Psoas muscle (tissue), 8 donors: Measurements from ENCODE around the gene PVR. TPM values are rescaled to one million over a fixed set of nuclear protein-coding genes. Genes with fewer than 3 reads are reported as not detected.
A peak's percentile ranks its signal among the peaks of the same experiment; 100 is the strongest.

ENCODE experiments used
- ATAC-seq, 4 donors: fragments of 200-7000 bp; cut with Tn5 transposase; one replicate each; pipeline ENCODE4 v1.9.1; 2020; ENCODE audit warnings: moderate library complexity in 3 of 4, mild to moderate bottlenecking in 2 of 4
- DNase-seq, 2 donors: peaks; one replicate each; pipeline ENCODE4 v3.0.0-alpha.2; 2020
- H3K27ac ChIP-seq: fragments of 200-600 bp; one replicate; pipeline ENCODE4 v1.8.0; 2022
- H3K27me3 ChIP-seq, 3 donors: fragments of 200-600 bp in 1 of 3; one replicate each; pipeline versions ENCODE4 v1.6.1 to v1.8.0; 2013 to 2022; ENCODE audit warnings: low read length in 2 of 3, mild to moderate bottlenecking in 2 of 3, moderate library complexity in 1 of 3; ENCODE audit not compliant: insufficient read depth in 3 of 3
- H3K36me3 ChIP-seq, 2 donors: fragments of 200-600 bp in 1 of 2; one replicate each; pipeline versions ENCODE4 v1.6.1 to v1.8.0; 2013 to 2022; ENCODE audit warnings: low read depth in 1 of 2, mild to moderate bottlenecking in 1 of 2, moderate library complexity in 1 of 2; ENCODE audit not compliant: insufficient read depth in 1 of 2
- H3K4me1 ChIP-seq: fragments of 200-600 bp; one replicate; pipeline ENCODE4 v1.8.0; 2022
- H3K4me3 ChIP-seq: fragments of 200-600 bp; one replicate; pipeline ENCODE4 v1.8.0; 2022; ENCODE audit warnings: mild to moderate bottlenecking
- H3K9me3 ChIP-seq: fragments of 200-600 bp; one replicate; pipeline ENCODE4 v1.8.0; 2022
- CTCF ChIP-seq: fragments of 200-600 bp; IDR thresholded peaks from one replicate; pipeline ENCODE4 v1.8.0; 2022; ENCODE audit warnings: antibody characterized with exemption
- WGBS, 3 donors: extraction: QIAGEN DNeasy Blood & Tissue Kit; methylation state at CpG; one replicate each; pipeline versions ENCODE4 v1.1.6 to v1.1.7; 2013; 5-methylcytosine and 5-hydroxymethylcytosine counted together
- intact Hi-C, 2 donors: fragments of 100-400 bp; cut with DNase I; formaldehyde crosslinking; loops; one replicate each; pipeline versions ENCODE4 v1.11.0 to v1.14.2; 2022
- polyA plus RNA-seq, 3 donors: library from polyadenylated mRNA; stranded (reverse); fragments of 200-250 nt; gene quantifications; one replicate each; pipeline ENCODE4 v1.2.3, GENCODE V29; 2013
- total RNA-seq, 4 donors: library from RNA; stranded (reverse); fragmentation: NEBNext Ultra II Directional in 2 of 4; extraction: Animal tissue kit (Norgen Biotek cat#: 25700) in 2 of 4; gene quantifications; one replicate each; pipeline versions ENCODE4 v1.2.1 to v1.2.4, GENCODE V29; 2021 to 2023
- donor health status: healthy with polysubstance abuse.
- donor health status: DM: no; HTN: no; CAD: no; lungs with moderate emphysema.
- donor health status: Bipolar disorder and iron deficiency.
- donor health status: healthy.
- donor health status: DM: yes; HTN: yes; CAD: no.
- donor health status: DM: no; HTN: no; CAD: no.
- donor health status: DM: no; HTN: no; CAD: no.
- donor health status: DM: yes; HTN: yes; CAD: no.

PVR gene
- total and polyA plus RNA-seq, 7 donors = 21.0 to 117 (median 44.4) TPM

GRCh38 chr19:44672226-44672625 lies 28.5 kb downstream of the PVR start:
- WGBS, 3 donors = 73 to 89% (median 81%) methylated on average over 1 of the region's 1 CpG
- no peak overlapping the region for H3K27ac ChIP-seq
- intact Hi-C loops = no loop called here
- no peaks in the 10 kb centered on the region for H3K4me1 ChIP-seq
- TF ChIP-seq CTCF = no peak
- no peak for DNase-seq
- no peaks in the 10 kb centered on the region for H3K9me3 ChIP-seq
- H3K27me3 ChIP-seq = no peaks in the 10 kb centered on the region
- peak in 1 of 4 donors; percentile 18 for ATAC-seq
- H3K36me3 ChIP-seq = peaks cover 2 to 41% of the 10 kb centered on the region in 2 donors
- no peak overlapping the region for H3K4me3 ChIP-seq

- no peak for TF ChIP-seq CTCF
- no peaks in the 10 kb centered on the region for H3K9me3 ChIP-seq
- H3K4me3 ChIP-seq = no peak overlapping the region
- no peaks in the 10 kb centered on the region for H3K4me1 ChIP-seq
- intact Hi-C loops = no loop called here
- WGBS, 3 donors = 81 to 96% (median 90%) methylated on average over 4 of the region's 4 CpGs
- ATAC-seq = no peak
- H3K36me3 ChIP-seq = peaks cover 2 to 53% of the 10 kb centered on the region in 2 donors
- H3K27ac ChIP-seq = no peak overlapping the region
- no peak for DNase-seq
- no peaks in the 10 kb centered on the region for H3K27me3 ChIP-seq
Measured at GRCh38 chr19:44673510-44673909, 29.8 kb downstream of the PVR start.

GRCh38 chr19:44675521-44675920 lies 31.8 kb downstream of the PVR start:
- H3K27me3 ChIP-seq = no peaks in the 10 kb centered on the region
- peaks cover 2 to 73% of the 10 kb centered on the region in 2 donors for H3K36me3 ChIP-seq
- TF ChIP-seq CTCF = no peak
- no peaks in the 10 kb centered on the region for H3K9me3 ChIP-seq
- WGBS, 3 donors = 87 to 95% (median 91%) methylated on average over 6 of the region's 6 CpGs
- DNase-seq = no peak
- H3K27ac ChIP-seq = no peak overlapping the region
- H3K4me3 ChIP-seq = no peak overlapping the region
- H3K4me1 ChIP-seq = no peaks in the 10 kb centered on the region
- no peak for ATAC-seq
- intact Hi-C loops = no loop called here

- Histone ChIP-seq H3K4me3 (no peak overlapping the region), H3K36me3 (peaks cover 5 to 90% of the 10 kb centered on the region in 2 donors), H3K27ac (no peak overlapping the region), H3K9me3 (no peaks in the 10 kb centered on the region), H3K4me1 (no peaks in the 10 kb centered on the region), H3K27me3 (no peaks in the 10 kb centered on the region)
- TF ChIP-seq CTCF = no peak
- ATAC-seq = no peak
- 60 to 70% (median 65%) methylated on average over 8 of the region's 8 CpGs for WGBS, 3 donors
- DNase-seq = no peak
- intact Hi-C loops = no loop called here
Measured at GRCh38 chr19:44677019-44677811, 33.5 kb downstream of the PVR start.

- intact Hi-C loops = no loop called here
- no peaks in the 10 kb centered on the region for H3K9me3 ChIP-seq
- ATAC-seq (no peak), DNase-seq (peak in 1 of 2 donors; percentile 8)
- no peaks in the 10 kb centered on the region for H3K4me1 ChIP-seq
- peaks cover 3 to 84% of the 10 kb centered on the region in 2 donors for H3K36me3 ChIP-seq
- no peak overlapping the region for H3K27ac ChIP-seq
- no peak for TF ChIP-seq CTCF
- H3K27me3 ChIP-seq = no peaks in the 10 kb centered on the region
- H3K4me3 ChIP-seq = no peak overlapping the region
Measured at GRCh38 chr19:44680536-44680935, 36.8 kb downstream of the PVR start.
